Pancreas (tissue), 10 donors: ENCODE measurements around the gene FLT1. TPM values are rescaled to one million over a fixed set of nuclear protein-coding genes. Genes with fewer than 3 reads are reported as not detected.

Experiments
- ATAC-seq, 4 donors: fragments of 200-7000 bp; cut with Tn5 transposase; one replicate each; pipeline versions ENCODE4 v1.8.0 to v1.9.1; 2020; ENCODE audit warnings: mild to moderate bottlenecking in 4 of 4, moderate library complexity in 4 of 4
- DNase-seq, 6 donors: peaks; one replicate each; pipeline ENCODE4 v3.0.0-alpha.2; 2020
- FAIRE-seq: peaks from 2 replicates; lab custom pipeline; 2012; peaks lifted over from hg19 to GRCh38; lab: Jason Lieb, UNC
- H3K27ac ChIP-seq, 4 donors: fragments of 200-600 bp; sonication (generic); 1 replicate in 3 of 4; 2 replicates in 1 of 4; pipeline versions ENCODE4 v1.5.0 to v1.8.0; 2020
- H3K27me3 ChIP-seq, 4 donors: fragments of 200-600 bp; one replicate each; pipeline ENCODE4 v1.8.0; 2021
- H3K36me3 ChIP-seq, 3 donors: fragments of 200-600 bp; sonication (generic) in 1 of 3; one replicate each; pipeline versions ENCODE4 v1.5.0 to v1.8.0; 2020 to 2021
- H3K4me1 ChIP-seq, 3 donors: fragments of 200-600 bp; one replicate each; pipeline ENCODE4 v1.8.0; 2021
- H3K4me3 ChIP-seq, 4 donors: fragments of 200-600 bp; sonication (generic) in 2 of 4; one replicate each; pipeline versions ENCODE4 v1.5.0 to v1.8.0; 2020 to 2021
- H3K9me3 ChIP-seq, 4 donors: fragments of 200-600 bp; one replicate each; pipeline ENCODE4 v1.8.0; 2021
- WGBS, 2 donors: extraction: QIAGEN DNeasy Blood & Tissue Kit; methylation state at CpG; one replicate each; pipeline ENCODE4 v1.1.7; 2013; 5-methylcytosine and 5-hydroxymethylcytosine counted together
- intact Hi-C, 3 donors: fragments of 100-400 bp; cut with DNase I; formaldehyde crosslinking; loops; one replicate each; pipeline versions ENCODE4 v1.11.1 to v1.14.2; 2022
- polyA plus RNA-seq, 2 donors: library from polyadenylated mRNA; stranded (reverse); fragments of 200-250 nt; gene quantifications; one replicate each; pipeline ENCODE4 v1.2.3, GENCODE V29; 2013
- total RNA-seq, 6 donors: library from RNA; stranded (reverse); fragmentation: NEBNext Ultra II Directional in 4 of 6; extraction: Animal tissue kit (Norgen Biotek cat#: 25700) in 4 of 6; gene quantifications; one replicate each; pipeline versions ENCODE4 v1.2.1 to v1.2.4, GENCODE V29; 2021 to 2023
- TF ChIP-seq, protein P1 (sequence below), 4 donors: fragments of 200-600 bp; sonication (generic) in 3 of 4; IDR thresholded peaks; one replicate each; pipeline versions ENCODE4 v1.5.0 to v1.8.0; 2021; ENCODE audit warnings: antibody characterized with exemption in 4 of 4
- donor health status: healthy with polysubstance abuse.
- donor health status: DM: no; HTN: no; CAD: no; lungs with moderate emphysema.
- donor health status: DM: no; HTN: no; CAD: no.
- donor health status: control.
- donor health status: control.
- donor health status: Bipolar disorder and iron deficiency.
- donor health status: DM: yes; HTN: yes; CAD: no.
- donor health status: DM: no; HTN: no; CAD: no.
- donor health status: DM: no; HTN: no; CAD: no.
- donor health status: DM: yes; HTN: yes; CAD: no.

The FLT1 gene
- total and polyA plus RNA-seq, 8 donors: 1.1 to 12.7 (median 8.1) TPM

DNA sequence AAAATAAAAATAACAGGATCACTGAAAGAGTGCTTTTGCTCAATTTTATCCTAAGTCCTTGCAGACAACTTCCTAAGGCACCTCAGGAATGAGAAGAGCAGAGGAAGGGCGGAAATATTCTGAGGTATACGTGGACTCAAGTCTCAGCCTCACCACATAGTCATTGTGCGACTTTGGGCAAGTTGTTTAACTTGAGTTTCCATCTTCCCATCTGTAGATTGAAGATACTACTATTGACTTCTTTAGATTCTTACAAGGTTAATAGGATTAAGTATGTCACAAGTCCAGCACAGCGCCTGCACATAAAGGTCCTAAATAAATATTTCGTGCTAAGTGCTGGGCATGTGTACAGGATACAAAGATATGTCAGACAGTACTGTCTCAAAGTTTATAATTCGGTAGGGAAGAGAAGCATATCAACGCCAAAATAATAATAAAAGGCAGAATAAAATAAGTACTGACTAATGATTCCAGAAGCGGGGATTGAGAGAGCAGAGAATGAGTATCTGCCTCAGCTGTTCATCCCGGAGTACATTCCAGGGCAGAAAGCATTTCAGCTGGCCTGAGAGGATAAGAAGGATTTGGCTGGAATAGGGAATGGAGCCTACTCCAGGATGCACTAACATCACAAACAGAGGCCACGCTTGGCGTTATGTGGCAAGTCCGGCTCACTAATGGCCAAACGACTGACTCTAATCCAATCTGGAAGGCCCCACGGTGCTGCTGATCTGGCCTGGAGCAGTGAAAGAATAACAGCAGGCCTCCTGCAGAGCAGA lies 139.7 kb downstream of the FLT1 start:
- Histone ChIP-seq H3K36me3 (no peaks in the 10 kb centered on the region), H3K9me3 (no peaks in the 10 kb centered on the region), H3K4me3 (no peak overlapping the region), H3K4me1 (no peaks in the 10 kb centered on the region), H3K27me3 (no peaks in the 10 kb centered on the region), H3K27ac (no peak overlapping the region)
- DNase-seq: no peak
- FAIRE-seq: no peak
- 79 to 85% methylated on average over 14 of the region's 14 CpGs for WGBS, 2 donors
- TF ChIP-seq, protein P1, sequence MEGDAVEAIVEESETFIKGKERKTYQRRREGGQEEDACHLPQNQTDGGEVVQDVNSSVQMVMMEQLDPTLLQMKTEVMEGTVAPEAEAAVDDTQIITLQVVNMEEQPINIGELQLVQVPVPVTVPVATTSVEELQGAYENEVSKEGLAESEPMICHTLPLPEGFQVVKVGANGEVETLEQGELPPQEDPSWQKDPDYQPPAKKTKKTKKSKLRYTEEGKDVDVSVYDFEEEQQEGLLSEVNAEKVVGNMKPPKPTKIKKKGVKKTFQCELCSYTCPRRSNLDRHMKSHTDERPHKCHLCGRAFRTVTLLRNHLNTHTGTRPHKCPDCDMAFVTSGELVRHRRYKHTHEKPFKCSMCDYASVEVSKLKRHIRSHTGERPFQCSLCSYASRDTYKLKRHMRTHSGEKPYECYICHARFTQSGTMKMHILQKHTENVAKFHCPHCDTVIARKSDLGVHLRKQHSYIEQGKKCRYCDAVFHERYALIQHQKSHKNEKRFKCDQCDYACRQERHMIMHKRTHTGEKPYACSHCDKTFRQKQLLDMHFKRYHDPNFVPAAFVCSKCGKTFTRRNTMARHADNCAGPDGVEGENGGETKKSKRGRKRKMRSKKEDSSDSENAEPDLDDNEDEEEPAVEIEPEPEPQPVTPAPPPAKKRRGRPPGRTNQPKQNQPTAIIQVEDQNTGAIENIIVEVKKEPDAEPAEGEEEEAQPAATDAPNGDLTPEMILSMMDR (IDR thresholded peaks at IDR 0.05): no peak
- intact Hi-C loops: no loop called here
- no peak for ATAC-seq

DNA sequence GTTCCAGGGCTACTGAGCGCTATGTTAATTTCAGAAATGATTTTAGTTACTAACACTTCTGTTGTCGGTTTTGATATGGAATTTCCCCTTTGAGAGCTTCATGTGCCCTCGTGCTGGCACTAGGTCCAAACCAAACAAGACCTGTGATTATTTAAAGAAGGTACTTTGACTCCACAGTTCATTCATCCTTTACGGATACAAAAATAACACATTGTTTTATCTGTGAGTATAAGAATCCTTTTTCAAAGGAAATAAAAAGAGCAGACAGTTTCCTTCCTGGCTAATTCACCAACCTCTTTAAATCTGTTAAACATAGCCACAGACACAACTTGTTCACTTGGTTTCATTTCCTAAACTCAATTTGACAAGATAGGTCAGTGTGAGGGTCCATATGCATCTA lies 141.2 kb downstream of the FLT1 start:
- no peak for FAIRE-seq
- ATAC-seq: no peak
- intact Hi-C loops: no loop called here
- WGBS, 2 donors: 67 to 68% methylated on average over 4 of the region's 4 CpGs
- H3K27ac ChIP-seq: no peak overlapping the region
- DNase-seq: no peak
- H3K4me3 ChIP-seq: no peak overlapping the region
- H3K27me3 ChIP-seq: no peaks in the 10 kb centered on the region
- TF ChIP-seq, protein P1 (IDR thresholded peaks at IDR 0.05): no peak
- H3K36me3 ChIP-seq: no peaks in the 10 kb centered on the region
- H3K9me3 ChIP-seq: no peaks in the 10 kb centered on the region
- no peaks in the 10 kb centered on the region for H3K4me1 ChIP-seq

DNA sequence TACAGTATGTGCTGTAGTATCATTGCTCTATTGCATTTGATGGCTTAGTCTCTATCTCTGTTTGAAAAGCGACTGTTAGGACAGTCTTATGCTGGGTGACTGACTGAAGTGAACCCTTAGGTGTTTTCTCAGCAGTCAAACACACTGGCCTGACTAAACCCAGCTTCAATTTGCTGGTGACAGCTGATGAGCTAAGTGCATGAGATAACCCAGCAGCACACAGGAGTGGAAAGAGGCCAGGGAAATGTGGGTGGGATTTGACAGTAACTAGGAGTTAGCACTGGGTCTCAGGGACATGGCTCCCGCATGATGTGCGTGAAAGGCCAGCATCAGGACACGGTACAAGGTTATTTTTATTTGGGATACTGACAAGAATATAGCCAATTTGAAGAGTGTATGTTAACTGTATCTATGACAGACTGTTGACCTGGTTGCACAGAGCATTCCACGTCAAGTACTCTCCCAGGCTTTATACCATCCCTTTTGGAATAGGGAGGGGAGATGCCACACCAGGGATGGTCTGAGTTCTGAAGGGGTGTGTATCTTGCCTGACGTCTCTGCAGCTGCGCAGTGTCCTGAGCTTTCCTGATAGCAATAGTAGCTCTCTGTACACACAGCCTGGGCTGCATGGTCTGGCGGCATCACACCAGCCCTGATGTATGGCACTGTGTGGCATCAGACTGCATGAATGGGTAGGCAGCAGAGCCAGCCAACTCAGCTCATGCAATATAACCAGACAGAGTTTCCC lies 144.8 kb downstream of the FLT1 start:
- Histone ChIP-seq H3K4me3 (no peak overlapping the region), H3K9me3 (no peaks in the 10 kb centered on the region), H3K36me3 (no peaks in the 10 kb centered on the region), H3K4me1 (no peaks in the 10 kb centered on the region), H3K27me3 (no peaks in the 10 kb centered on the region), H3K27ac (no peak overlapping the region)
- TF ChIP-seq, protein P1 (IDR thresholded peaks at IDR 0.05): no peak
- FAIRE-seq (no peak), ATAC-seq (no peak), DNase-seq (no peak)
- 60 to 62% methylated on average over 8 of the region's 8 CpGs for WGBS, 2 donors
- intact Hi-C loops: no loop called here

DNA sequence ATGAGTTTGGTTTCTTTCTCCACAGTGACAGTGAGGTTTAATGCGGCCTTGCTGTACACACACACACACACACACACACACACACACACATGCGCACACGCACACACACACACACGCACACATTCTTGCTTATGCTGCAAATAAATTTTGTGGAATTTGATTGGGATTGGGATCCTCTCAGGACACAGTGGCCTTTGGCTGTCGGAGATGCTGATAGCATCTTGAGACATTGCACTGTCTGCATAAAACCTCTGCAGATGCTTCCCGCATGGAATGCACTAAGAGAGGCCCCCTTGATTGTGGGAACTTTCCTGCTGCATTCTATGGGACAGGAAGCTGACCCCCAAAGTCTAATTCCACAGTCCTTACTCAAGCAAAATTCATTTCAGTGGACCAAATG lies 145.6 kb downstream of the FLT1 start:
- DNase-seq (no peak), FAIRE-seq (no peak), ATAC-seq (no peak)
- Histone ChIP-seq H3K4me1 (no peaks in the 10 kb centered on the region), H3K36me3 (no peaks in the 10 kb centered on the region), H3K9me3 (no peaks in the 10 kb centered on the region), H3K27ac (no peak overlapping the region), H3K27me3 (no peaks in the 10 kb centered on the region), H3K4me3 (no peak overlapping the region)
- TF ChIP-seq, protein P1 (IDR thresholded peaks at IDR 0.05): no peak
- intact Hi-C loops: no loop called here
- WGBS, 2 donors: 73 to 74% methylated on average over 6 of the region's 6 CpGs
